Nephron (organoid): ENCODE data around the gene RPL7A.

Experiments used
- H3K27ac Mint-ChIP-seq, 3 experiments: 2 replicates each; pipeline ENCODE4 v1.8.0; 2020; ENCODE audit warnings: mixed read lengths in 3 of 3, mild to moderate bottlenecking in 2 of 3, moderate library complexity in 1 of 3
- H3K27me3 Mint-ChIP-seq: 2 replicates; pipeline ENCODE4 v1.8.0; 2021; ENCODE audit warnings: low read depth, mild to moderate bottlenecking, moderate library complexity, mixed read lengths
- H3K36me3 Mint-ChIP-seq: 2 replicates; pipeline ENCODE4 v1.8.0; 2020; ENCODE audit warnings: low read depth, mixed read lengths
- H3K4me1 Mint-ChIP-seq: 2 replicates; pipeline ENCODE4 v1.8.0; 2020; ENCODE audit warnings: mixed read lengths
- H3K4me3 Mint-ChIP-seq, 3 experiments: 2 replicates each; pipeline ENCODE4 v1.8.0; 2020; ENCODE audit warnings: mild to moderate bottlenecking in 3 of 3, mixed read lengths in 3 of 3, moderate library complexity in 2 of 3
- H3K9me3 Mint-ChIP-seq: 2 replicates; pipeline ENCODE4 v1.8.0; 2020; ENCODE audit warnings: mixed read lengths
- TF ChIP-seq, protein P1 (sequence below), 3 experiments: fragments of 200-600 bp; sonication (generic); IDR thresholded peaks; one replicate each; pipeline ENCODE4 v1.5.0; 2021; ENCODE audit warnings: antibody characterized with exemption in 3 of 3; ENCODE audit not compliant: unreplicated experiment in 3 of 3

Gene RPL7A

DNA sequence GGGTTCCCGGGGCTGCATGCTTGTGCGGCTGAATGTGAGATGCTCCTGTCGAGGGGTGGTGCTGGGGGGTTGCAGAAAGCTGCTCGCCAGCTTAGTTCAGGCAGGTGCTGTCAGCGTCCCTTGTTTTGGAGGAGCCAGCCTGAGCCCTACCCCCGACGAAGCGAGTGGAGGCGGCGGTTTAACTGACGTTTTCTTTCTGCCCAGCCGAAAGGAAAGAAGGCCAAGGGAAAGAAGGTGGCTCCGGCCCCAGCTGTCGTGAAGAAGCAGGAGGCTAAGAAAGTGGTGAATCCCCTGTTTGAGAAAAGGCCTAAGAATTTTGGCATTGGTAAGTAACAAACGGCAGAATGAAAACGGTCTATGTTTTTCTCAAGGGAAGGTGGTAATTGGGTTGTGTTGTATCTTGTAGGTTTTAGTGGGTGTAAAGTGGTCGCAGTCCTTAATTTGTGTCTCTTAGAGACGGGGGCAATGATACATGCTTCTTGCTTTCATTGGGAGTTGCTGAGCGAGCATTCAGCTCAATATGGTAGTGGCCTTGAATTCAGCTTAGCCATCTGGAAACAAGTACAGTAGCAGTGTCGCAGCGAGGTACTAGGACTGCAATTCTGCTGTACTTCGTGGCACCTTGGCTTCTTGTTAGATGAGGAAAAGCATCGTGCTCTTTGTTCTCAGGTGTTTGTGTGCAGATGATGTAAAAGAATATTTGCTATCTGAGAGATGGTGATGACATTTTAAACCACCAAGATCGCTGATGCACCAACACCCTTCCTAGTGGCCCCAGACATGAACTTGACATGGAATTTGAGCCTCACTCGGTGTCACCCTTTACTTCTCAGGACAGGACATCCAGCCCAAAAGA is 928 bp downstream of the RPL7A start:
- Mint-ChIP-seq H3K27me3 (no peaks in the 10 kb centered on the region), H3K27ac (peak overlapping the region; percentile 95 to 96 (median 96)), H3K4me3 (peak overlapping the region; percentile 94 to 99 (median 99)), H3K9me3 (no peaks in the 10 kb centered on the region), H3K4me1 (peaks cover 27% of the 10 kb centered on the region), H3K36me3 (peaks cover 52% of the 10 kb centered on the region)
- TF ChIP-seq, protein P1, sequence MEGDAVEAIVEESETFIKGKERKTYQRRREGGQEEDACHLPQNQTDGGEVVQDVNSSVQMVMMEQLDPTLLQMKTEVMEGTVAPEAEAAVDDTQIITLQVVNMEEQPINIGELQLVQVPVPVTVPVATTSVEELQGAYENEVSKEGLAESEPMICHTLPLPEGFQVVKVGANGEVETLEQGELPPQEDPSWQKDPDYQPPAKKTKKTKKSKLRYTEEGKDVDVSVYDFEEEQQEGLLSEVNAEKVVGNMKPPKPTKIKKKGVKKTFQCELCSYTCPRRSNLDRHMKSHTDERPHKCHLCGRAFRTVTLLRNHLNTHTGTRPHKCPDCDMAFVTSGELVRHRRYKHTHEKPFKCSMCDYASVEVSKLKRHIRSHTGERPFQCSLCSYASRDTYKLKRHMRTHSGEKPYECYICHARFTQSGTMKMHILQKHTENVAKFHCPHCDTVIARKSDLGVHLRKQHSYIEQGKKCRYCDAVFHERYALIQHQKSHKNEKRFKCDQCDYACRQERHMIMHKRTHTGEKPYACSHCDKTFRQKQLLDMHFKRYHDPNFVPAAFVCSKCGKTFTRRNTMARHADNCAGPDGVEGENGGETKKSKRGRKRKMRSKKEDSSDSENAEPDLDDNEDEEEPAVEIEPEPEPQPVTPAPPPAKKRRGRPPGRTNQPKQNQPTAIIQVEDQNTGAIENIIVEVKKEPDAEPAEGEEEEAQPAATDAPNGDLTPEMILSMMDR (IDR thresholded peaks at IDR 0.05; ENCODE audit: unreplicated experiment in 3 of 3): no peak

DNA sequence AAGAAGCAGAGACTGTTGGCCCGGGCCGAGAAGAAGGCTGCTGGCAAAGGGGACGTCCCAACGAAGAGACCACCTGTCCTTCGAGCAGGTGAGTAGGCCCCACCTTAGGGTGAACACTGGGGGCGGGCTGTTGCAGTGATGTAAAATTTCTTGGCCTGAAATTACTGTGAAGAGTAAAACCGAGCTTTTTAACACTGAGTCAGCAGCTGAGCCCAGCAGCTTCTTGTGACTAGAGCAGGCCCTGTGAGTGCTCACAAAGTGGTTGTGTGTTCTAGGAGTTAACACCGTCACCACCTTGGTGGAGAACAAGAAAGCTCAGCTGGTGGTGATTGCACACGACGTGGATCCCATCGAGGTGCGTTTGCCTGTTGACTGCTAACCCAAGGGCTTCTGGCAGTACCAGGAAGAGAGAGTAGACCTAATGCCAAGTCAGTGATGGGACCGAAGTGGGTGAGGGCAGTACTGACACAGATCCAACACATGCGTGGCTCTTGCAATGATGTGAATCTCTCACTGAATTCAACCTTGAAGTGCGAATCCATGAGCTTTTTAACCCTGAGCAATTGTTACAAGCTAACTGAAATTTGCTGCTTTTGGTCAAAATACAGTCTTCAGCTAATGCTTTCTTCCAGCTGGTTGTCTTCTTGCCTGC is 2.1 kb downstream of the RPL7A start:
- Mint-ChIP-seq H3K27ac (peak overlapping the region in 1 of 3 experiments; percentile 54), H3K36me3 (peaks cover 52% of the 10 kb centered on the region), H3K9me3 (no peaks in the 10 kb centered on the region), H3K4me3 (peak overlapping the region; percentile 94 to 99 (median 99)), H3K4me1 (peaks cover 27% of the 10 kb centered on the region), H3K27me3 (no peaks in the 10 kb centered on the region)
- TF ChIP-seq, protein P1 (IDR thresholded peaks at IDR 0.05; ENCODE audit: unreplicated experiment in 3 of 3): no peak

DNA sequence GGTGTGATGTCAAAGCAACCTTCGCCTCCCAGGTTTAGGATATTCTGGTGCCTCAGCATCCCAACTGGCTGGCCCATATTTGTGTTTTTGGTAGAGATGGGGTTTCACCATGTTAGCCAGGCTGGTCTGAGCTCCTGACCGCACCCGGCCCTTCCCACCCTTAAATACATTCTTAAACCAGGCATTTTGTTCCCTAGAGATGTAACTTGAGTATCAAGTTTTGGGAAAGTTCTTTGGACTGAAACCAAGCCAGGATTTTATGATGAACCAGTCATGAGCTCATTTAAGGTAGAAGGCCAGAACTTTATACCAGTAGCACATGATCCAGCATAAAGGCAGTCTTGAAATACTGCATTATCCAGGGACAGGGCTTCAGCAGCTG is 3.5 kb downstream of the RPL7A start:
- Mint-ChIP-seq H3K4me1 (peaks cover 24% of the 10 kb centered on the region), H3K4me3 (peak overlapping the region; percentile 19 to 77 (median 68)), H3K36me3 (peaks cover 47% of the 10 kb centered on the region), H3K27ac (no peak overlapping the region), H3K9me3 (no peaks in the 10 kb centered on the region), H3K27me3 (no peaks in the 10 kb centered on the region)
- TF ChIP-seq, protein P1 (IDR thresholded peaks at IDR 0.05; ENCODE audit: unreplicated experiment in 3 of 3): no peak

DNA sequence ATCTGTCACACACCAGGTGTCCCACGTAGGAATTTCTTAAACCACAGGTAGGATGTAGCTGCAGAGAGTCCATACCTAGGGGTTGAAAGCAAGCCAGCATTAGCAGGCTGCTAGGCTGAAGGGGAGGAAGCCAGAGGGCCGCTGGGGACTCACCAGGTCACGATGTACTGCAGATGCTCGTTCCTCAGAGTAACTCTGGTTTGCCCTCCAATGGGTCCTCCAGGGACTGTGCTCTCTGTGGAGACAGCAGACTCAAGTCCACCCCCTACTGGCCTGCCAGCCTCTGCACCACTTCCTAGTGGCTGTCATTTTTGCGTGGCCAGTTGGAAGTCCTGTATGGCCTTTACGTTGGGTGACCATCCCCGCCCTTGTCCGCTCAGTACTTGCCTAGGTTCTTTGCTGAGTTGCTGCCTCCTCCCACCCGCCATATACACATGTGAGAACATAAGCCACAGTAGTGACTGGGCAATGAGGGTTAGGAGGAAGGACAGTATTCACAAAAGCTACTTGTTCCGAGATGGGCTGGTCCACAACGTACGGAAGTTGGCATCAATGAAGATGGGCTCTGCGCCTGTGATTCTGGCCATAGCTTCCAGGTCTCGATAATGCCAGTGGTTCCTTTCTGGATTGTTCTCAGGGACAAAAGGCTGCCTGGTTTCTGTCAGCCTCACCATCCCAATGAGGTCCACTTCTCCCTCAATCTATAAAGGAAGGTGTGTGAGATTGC is 4.1 kb downstream of the RPL7A start:
- Mint-ChIP-seq H3K4me1 (peaks cover 19% of the 10 kb centered on the region), H3K27me3 (no peaks in the 10 kb centered on the region), H3K9me3 (no peaks in the 10 kb centered on the region), H3K27ac (peak overlapping the region in 1 of 3 experiments; percentile 38), H3K4me3 (peak overlapping the region; percentile 25 to 77 (median 62)), H3K36me3 (peaks cover 47% of the 10 kb centered on the region)
- TF ChIP-seq, protein P1 (IDR thresholded peaks at IDR 0.05; ENCODE audit: unreplicated experiment in 3 of 3): peak in 2 of 3 experiments; percentile 26 to 45

DNA sequence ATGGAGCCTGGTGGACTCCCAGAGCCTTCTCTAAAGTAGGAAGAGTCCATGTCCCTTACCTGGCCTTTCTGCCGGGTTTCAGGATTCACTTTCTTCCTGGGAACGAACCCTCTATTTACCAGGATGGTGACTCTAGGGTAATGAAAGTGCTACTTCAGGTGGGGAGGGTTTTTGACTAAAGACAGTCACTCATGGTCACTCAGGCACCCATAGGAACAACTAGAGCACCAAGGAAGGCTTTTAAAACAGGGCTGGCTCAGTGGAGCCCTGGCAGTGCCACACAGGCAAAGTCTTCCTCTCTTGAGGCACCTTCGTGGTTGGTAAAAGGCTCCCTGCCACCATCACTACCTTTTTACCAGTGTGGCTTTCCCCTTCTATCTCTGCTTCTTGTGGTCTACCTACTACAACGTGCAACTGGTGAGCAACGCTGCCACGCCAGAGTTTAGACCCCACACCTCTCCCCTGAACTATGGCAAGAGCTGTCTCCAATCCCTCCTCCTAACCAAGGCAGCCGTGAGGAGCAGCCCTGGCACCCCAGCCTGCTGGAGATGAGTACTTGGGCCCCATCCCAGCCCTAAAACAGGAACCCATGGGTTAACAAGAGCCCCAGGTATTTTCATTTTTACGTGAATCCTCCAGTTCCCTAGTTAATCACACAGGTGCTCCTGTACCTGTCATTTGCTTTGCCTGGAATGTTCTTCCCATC is 4.8 kb downstream of the RPL7A start:
- Mint-ChIP-seq H3K4me1 (peaks cover 24% of the 10 kb centered on the region), H3K4me3 (peak overlapping the region; percentile 62 to 91 (median 65)), H3K27me3 (no peaks in the 10 kb centered on the region), H3K27ac (peak overlapping the region in 1 of 3 experiments; percentile 35), H3K36me3 (peaks cover 47% of the 10 kb centered on the region), H3K9me3 (no peaks in the 10 kb centered on the region)
- TF ChIP-seq, protein P1 (IDR thresholded peaks at IDR 0.05; ENCODE audit: unreplicated experiment in 3 of 3): no peak
